Measurements from ENCODE around the gene ABTB2. TPM values are rescaled to one million over a fixed set of nuclear protein-coding genes. Genes with fewer than 3 reads are reported as not detected.

ABTB2 gene
- total and polyA plus RNA-seq, 4 donors, result 0.73 to 3.3 (median 2.7) TPM

- Histone ChIP-seq H3K9ac (ENCODE audit: insufficient read depth in 1 of 2, low read length in 2 of 2) (no peak overlapping the region), H3K27me3 (ENCODE audit: control insufficient read depth in 3 of 3, insufficient read depth in 3 of 3, low read length in 2 of 3) (no peaks in the 10 kb centered on the region), H3K9me3 (ENCODE audit: control insufficient read depth in 4 of 4, insufficient read depth in 3 of 4, low read length in 3 of 4) (peaks cover 0 to 11% (median 3%) of the 10 kb centered on the region in 4 donors), H3K4me1 (ENCODE audit: control insufficient read depth in 5 of 5, insufficient read depth in 5 of 5, low read length in 5 of 5) (no peaks in the 10 kb centered on the region), H3K4me3 (no peak overlapping the region), H3K36me3 (ENCODE audit: control insufficient read depth in 4 of 4, insufficient read depth in 4 of 4, low read length in 4 of 4) (no peaks in the 10 kb centered on the region), H3K27ac (ENCODE audit: low read depth in 1 of 2, low read length in 1 of 2) (no peak overlapping the region)
- ATAC-seq (ENCODE audit: insufficient read depth, low FRiP score) (no peak), DNase-seq (no peak)
- no peak for TF ChIP-seq CTCF (IDR thresholded peaks at IDR 0.05; ENCODE audit: control extremely low read depth, extremely low read depth)
- WGBS, 2 donors, result 94 to 97% methylated on average over 1 of the region's 1 CpG
Observed at GRCh38 chr11:34381775-34382174, 24.0 kb upstream of the ABTB2 start.

- DNase-seq, result no peak
Observed at GRCh38 chr11:34380696-34381095, 22.9 kb upstream of the ABTB2 start.

DNA sequence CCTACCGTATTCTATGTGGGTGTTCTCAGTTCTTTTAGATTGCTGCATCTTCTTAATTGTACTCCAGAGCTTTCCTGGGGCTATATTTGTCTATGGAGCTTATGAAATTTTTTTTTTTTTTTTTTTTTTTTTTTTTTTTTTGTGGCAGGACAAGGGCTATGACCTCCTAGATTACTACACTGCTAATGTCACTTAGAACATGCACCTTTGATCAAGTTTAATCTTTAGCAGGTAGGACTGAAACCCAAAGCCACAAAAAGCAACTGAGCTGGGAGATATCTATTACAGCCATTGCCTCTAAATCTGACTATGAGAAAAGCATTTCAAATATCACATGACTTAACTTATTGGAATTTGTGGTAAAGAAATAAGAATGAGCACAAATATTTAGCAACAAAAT is 21.7 kb upstream of the ABTB2 start:
- WGBS, 2 donors, result 75 to 88% methylated on average over 1 of the region's 1 CpG
- DNase-seq (no peak), ATAC-seq (ENCODE audit: insufficient read depth, low FRiP score) (no peak)
- TF ChIP-seq CTCF (IDR thresholded peaks at IDR 0.05; ENCODE audit: control extremely low read depth, extremely low read depth), result no peak
- peaks cover 0 to 18% (median 3%) of the 10 kb centered on the region in 4 donors for H3K9me3 ChIP-seq (ENCODE audit: control insufficient read depth in 4 of 4, insufficient read depth in 3 of 4, low read length in 3 of 4)
- no peak overlapping the region for H3K27ac ChIP-seq (ENCODE audit: low read depth in 1 of 2, low read length in 1 of 2)
- no peaks in the 10 kb centered on the region for H3K27me3 ChIP-seq (ENCODE audit: control insufficient read depth in 3 of 3, insufficient read depth in 3 of 3, low read length in 2 of 3)
- no peak overlapping the region for H3K4me3 ChIP-seq
- no peaks in the 10 kb centered on the region for H3K4me1 ChIP-seq (ENCODE audit: control insufficient read depth in 5 of 5, insufficient read depth in 5 of 5, low read length in 5 of 5)
- H3K9ac ChIP-seq (ENCODE audit: insufficient read depth in 1 of 2, low read length in 2 of 2), result no peak overlapping the region
- no peaks in the 10 kb centered on the region for H3K36me3 ChIP-seq (ENCODE audit: control insufficient read depth in 4 of 4, insufficient read depth in 4 of 4, low read length in 4 of 4)

More at GRCh38 chr11:34380696-34381095, 22.9 kb upstream of the ABTB2 start:
- ATAC-seq (ENCODE audit: insufficient read depth, low FRiP score), result no peak
- Histone ChIP-seq H3K4me3 (no peak overlapping the region), H3K27me3 (ENCODE audit: control insufficient read depth in 3 of 3, insufficient read depth in 3 of 3, low read length in 2 of 3) (no peaks in the 10 kb centered on the region), H3K9me3 (ENCODE audit: control insufficient read depth in 4 of 4, insufficient read depth in 3 of 4, low read length in 3 of 4) (peaks cover 0 to 18% (median 3%) of the 10 kb centered on the region in 4 donors), H3K27ac (ENCODE audit: low read depth in 1 of 2, low read length in 1 of 2) (no peak overlapping the region), H3K9ac (ENCODE audit: insufficient read depth in 1 of 2, low read length in 2 of 2) (no peak overlapping the region), H3K36me3 (ENCODE audit: control insufficient read depth in 4 of 4, insufficient read depth in 4 of 4, low read length in 4 of 4) (no peaks in the 10 kb centered on the region), H3K4me1 (ENCODE audit: control insufficient read depth in 5 of 5, insufficient read depth in 5 of 5, low read length in 5 of 5) (no peaks in the 10 kb centered on the region)
- 52 to 74% methylated on average over 2 of the region's 2 CpGs for WGBS, 2 donors
- no peak for TF ChIP-seq CTCF (IDR thresholded peaks at IDR 0.05; ENCODE audit: control extremely low read depth, extremely low read depth)

DNA sequence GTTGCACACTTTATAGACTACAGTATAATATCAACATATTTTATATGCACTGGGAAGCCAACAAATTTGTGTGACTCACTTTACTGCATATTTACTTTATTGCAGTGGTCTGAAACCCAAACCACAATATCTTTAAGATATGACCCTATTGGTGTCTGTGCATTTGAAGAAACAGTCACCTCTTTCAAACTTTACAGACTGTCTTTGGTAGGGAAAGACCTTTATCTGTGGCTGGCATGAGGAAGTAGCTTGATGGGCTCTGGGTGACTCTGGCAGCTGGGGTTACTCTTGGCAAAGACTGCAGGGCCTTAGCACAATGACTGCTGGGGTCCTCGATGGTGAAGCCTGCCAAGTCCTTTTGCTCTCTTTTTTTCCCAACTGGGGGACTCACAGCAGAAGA is 21.3 kb upstream of the ABTB2 start:
- H3K4me1 ChIP-seq (ENCODE audit: control insufficient read depth in 5 of 5, insufficient read depth in 5 of 5, low read length in 5 of 5), result no peaks in the 10 kb centered on the region
- no peak overlapping the region for H3K4me3 ChIP-seq
- H3K27ac ChIP-seq (ENCODE audit: low read depth in 1 of 2, low read length in 1 of 2), result no peak overlapping the region
- no peaks in the 10 kb centered on the region for H3K27me3 ChIP-seq (ENCODE audit: control insufficient read depth in 3 of 3, insufficient read depth in 3 of 3, low read length in 2 of 3)
- no peaks in the 10 kb centered on the region for H3K36me3 ChIP-seq (ENCODE audit: control insufficient read depth in 4 of 4, insufficient read depth in 4 of 4, low read length in 4 of 4)
- peaks cover 0 to 18% (median 3%) of the 10 kb centered on the region in 4 donors for H3K9me3 ChIP-seq (ENCODE audit: control insufficient read depth in 4 of 4, insufficient read depth in 3 of 4, low read length in 3 of 4)
- no peak overlapping the region for H3K9ac ChIP-seq (ENCODE audit: insufficient read depth in 1 of 2, low read length in 2 of 2)
- 32 to 44% methylated on average over 1 of the region's 1 CpG for WGBS, 2 donors
- ATAC-seq (ENCODE audit: insufficient read depth, low FRiP score), result no peak
- no peak for TF ChIP-seq CTCF (IDR thresholded peaks at IDR 0.05; ENCODE audit: control extremely low read depth, extremely low read depth)
- DNase-seq, result no peak
